AG04449 (cell line): ENCODE results near the gene IFI16.

Experiments
- CTCF ChIA-PET: fragments of 350-600 bp; formaldehyde crosslinking; extraction: SDS; loops from one replicate; lab custom pipeline; 2021; ENCODE audit warnings: antibody characterized with exemption; lab: Yijun Ruan, JAX
- POLR2A ChIA-PET: fragments of 400-600, 350-600 bp; formaldehyde crosslinking; extraction: SDS; loops from one replicate; lab custom pipeline; 2020; ENCODE audit warnings: antibody characterized with exemption, inconsistent platforms; lab: Yijun Ruan, JAX
- DNase-seq: peaks from one replicate; pipeline ENCODE4 v3.0.0-alpha.2; 2010; ENCODE audit warnings: low read depth, low spot score
- H3K4me3 ChIP-seq: 2 replicates; pipeline ENCODE4 v1.5.1; 2011; ENCODE audit warnings: low read depth, mild to moderate bottlenecking, control low read depth, low read length
- CTCF ChIP-seq: IDR thresholded peaks from one replicate; pipeline ENCODE4 v1.5.1; 2011; ENCODE audit warnings: mild to moderate bottlenecking, moderate library complexity, low read length, control low read depth, inconsistent platforms; ENCODE audit not compliant: insufficient read depth; ENCODE audit errors: missing control alignments

Gene IFI16

GRCh38 chr1:158976219-158976618 lies 33.5 kb upstream of the IFI16 start:
- POLR2A ChIA-PET: no interaction called here
- CTCF ChIA-PET: interaction anchor here (0.9 to 1.7 kb wide), 3 partner anchors 9 to 157 kb away, joined by 3 to 8 read pairs (median 5); no protein-coding TSS in a partner anchor
- DNase-seq: no peak
- no peak for TF ChIP-seq CTCF
- H3K4me3 ChIP-seq: no peak overlapping the region

DNA sequence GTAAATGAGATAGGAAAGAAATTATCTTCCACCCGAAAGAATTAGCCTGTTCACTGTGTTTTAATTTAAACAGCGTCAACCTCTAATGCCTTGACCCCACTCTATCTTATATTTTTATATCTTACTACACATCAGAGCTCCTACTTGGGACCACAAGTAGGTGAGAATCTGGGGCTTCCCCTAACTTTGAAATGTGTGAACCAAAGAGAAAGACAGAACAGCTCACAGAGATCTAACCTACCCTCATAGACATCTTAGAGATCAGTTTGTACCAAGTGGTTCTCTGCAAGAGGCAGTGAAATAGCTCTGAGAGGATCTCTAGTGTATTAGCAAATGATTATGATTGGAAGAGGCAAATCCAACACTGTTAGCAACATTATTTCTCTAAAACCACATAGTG lies 31.0 kb upstream of the IFI16 start:
- ChIA-PET CTCF (interaction anchor here (1.4 kb wide), 1 partner anchor 773 kb away, joined by 3 read pairs; no protein-coding TSS in a partner anchor), POLR2A (no interaction called here)

DNA sequence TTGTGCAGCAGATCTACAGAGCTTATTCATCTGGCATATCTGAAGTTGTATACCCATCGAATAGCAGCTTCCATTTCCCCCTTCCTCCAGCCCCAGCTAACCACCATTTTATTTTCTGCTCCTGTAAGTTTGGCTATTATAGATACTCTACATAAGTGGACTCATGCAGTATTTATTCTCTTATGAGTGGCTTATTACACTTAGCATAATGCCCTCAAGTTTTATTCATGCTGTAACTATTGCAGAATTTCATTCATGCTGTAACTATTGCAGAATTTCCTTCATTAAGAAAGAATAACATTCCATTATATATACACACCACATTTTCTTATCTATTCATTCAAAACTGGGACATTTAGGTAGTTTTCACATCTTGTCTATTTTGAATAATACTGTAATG lies 30.5 kb upstream of the IFI16 start:
- TF ChIP-seq CTCF: no peak
- CTCF ChIA-PET: no interaction called here
- POLR2A ChIA-PET: no interaction called here
- H3K4me3 ChIP-seq: no peak overlapping the region
- no peak for DNase-seq

More for the DNA sequence above, 31.0 kb upstream of the IFI16 start:
- DNase-seq: no peak
- no peak for TF ChIP-seq CTCF
- no peak overlapping the region for H3K4me3 ChIP-seq

DNA sequence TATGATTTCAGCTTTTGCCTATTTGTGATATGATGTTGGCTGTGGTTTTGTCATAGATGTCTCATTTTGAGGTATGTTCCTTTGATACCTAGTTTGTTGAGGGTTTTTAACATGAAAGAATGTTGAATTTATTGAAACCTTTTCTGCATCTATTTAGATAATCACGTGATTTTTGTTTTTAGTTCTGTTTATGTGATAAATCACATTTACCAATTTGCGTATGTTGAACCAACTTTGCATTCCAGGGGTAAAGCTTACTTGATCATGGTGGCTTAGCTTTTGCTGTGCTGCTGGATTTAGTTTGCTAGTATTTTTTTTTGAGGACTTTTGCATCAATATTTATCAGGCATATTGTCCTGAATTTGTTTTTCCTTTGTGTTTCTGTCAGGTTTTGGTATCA lies 26.5 kb upstream of the IFI16 start:
- CTCF ChIA-PET: no interaction called here
- POLR2A ChIA-PET: no interaction called here
- DNase-seq: no peak

GRCh38 chr1:158984386-158984785 lies 25.3 kb upstream of the IFI16 start:
- POLR2A ChIA-PET: no interaction called here
- no peak for TF ChIP-seq CTCF
- CTCF ChIA-PET: interaction anchor here (1.0 kb wide), 1 partner anchor 12 kb away, joined by 3 read pairs; no protein-coding TSS in a partner anchor
- DNase-seq: no peak
- H3K4me3 ChIP-seq: no peak overlapping the region

More for the DNA sequence above, 26.5 kb upstream of the IFI16 start:
- TF ChIP-seq CTCF: no peak
- no peak overlapping the region for H3K4me3 ChIP-seq

DNA sequence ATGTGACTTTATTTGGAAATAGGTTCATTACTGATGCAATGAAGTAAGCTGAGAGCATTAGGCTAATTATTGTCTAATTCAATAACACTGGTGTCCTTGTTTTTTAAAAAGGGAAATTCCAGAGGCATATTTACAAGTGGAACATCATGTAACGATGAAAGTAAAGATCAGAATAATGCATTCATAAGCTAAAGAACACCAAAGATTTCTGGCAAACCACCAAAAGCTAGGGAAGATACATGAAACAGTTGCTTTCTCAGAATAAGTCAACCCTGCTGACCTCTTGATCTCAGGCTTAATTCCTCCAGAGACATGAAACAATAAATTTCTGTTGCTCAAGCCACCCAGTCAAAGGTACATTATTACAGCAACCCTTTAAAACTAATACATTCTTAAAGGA lies 20.3 kb upstream of the IFI16 start:
- POLR2A ChIA-PET: no interaction called here
- CTCF ChIA-PET: interaction anchor here (0.7 to 1.8 kb wide), 3 partner anchors 9 to 785 kb away, joined by 3 to 11 read pairs (median 3); no protein-coding TSS in a partner anchor

More for the DNA sequence above, 20.3 kb upstream of the IFI16 start:
- no peak for DNase-seq
- no peak overlapping the region for H3K4me3 ChIP-seq
- no peak for TF ChIP-seq CTCF
